OCI-LY1 (cell line): ENCODE results near the gene NUAK1.

ENCODE experiments used
- CTCF ChIP-seq: fragments of 200-600 bp; sonication (generic), shearing (Covaris generic); IDR thresholded peaks from 2 replicates; pipeline ENCODE4 v1.5.1; 2017; ENCODE audit warnings: mild to moderate bottlenecking, antibody characterized with exemption, low read length, moderate library complexity, mixed read lengths
- EZH2 ChIP-seq: fragments of 200-600 bp; sonication (generic), shearing (Covaris generic); IDR thresholded peaks from 2 replicates; pipeline ENCODE4 v1.8.0; 2017; ENCODE audit warnings: borderline replicate concordance, mixed run types, mild to moderate bottlenecking, antibody characterized with exemption, low read length, moderate library complexity, mixed read lengths

- TF ChIP-seq CTCF (no peak), EZH2 (no peak)
Measured at GRCh38 chr12:106178562-106178961, 39.8 kb upstream of the NUAK1 start.
